GM18505 (cell line): ENCODE data around the gene GSTP1.
"Not testable (repeated sequence)": the region's sequence is repeated elsewhere in the genome, so short reads cannot be mapped to it uniquely, and the experiment has no call there.

Experiments
- ATAC-seq: cut with Tn5 transposase; IDR thresholded peaks from one replicate; pipeline ENCODE4 v1.9.1; 2021; ENCODE audit not compliant: unreplicated experiment
- POLR2A ChIP-seq: IDR thresholded peaks from 4 replicates; pipeline ENCODE4 v1.6.1; 2011; ENCODE audit warnings: borderline replicate concordance; ENCODE audit not compliant: insufficient read depth, insufficient read length; ENCODE audit errors: extremely low read depth

The GSTP1 gene

GRCh38 chr11:67617243-67617953, 33.8 kb downstream of the GSTP1 start:
- no peak for TF ChIP-seq POLR2A
- no peak for ATAC-seq

- ATAC-seq: not testable (repeated sequence)
Measured at GRCh38 chr11:67618901-67619659, 35.5 kb downstream of the GSTP1 start.

- not testable (repeated sequence) for ATAC-seq
Measured at GRCh38 chr11:67619683-67620618, 36.3 kb downstream of the GSTP1 start.

GRCh38 chr11:67620621-67621020, 37.0 kb downstream of the GSTP1 start:
- ATAC-seq: not testable (repeated sequence)

- ATAC-seq: not testable (repeated sequence)
Measured at GRCh38 chr11:67621928-67622327, 38.3 kb downstream of the GSTP1 start.

GRCh38 chr11:67622905-67623304, 39.3 kb downstream of the GSTP1 start:
- not testable (repeated sequence) for ATAC-seq

GRCh38 chr11:67623795-67624194, 40.2 kb downstream of the GSTP1 start:
- ATAC-seq: not testable (repeated sequence)

GRCh38 chr11:67626131-67626833, 42.7 kb downstream of the GSTP1 start:
- ATAC-seq: not testable (repeated sequence)

GRCh38 chr11:67626970-67627369, 43.4 kb downstream of the GSTP1 start:
- no peak for TF ChIP-seq POLR2A
- no peak for ATAC-seq

- no peak for TF ChIP-seq POLR2A
- no peak for ATAC-seq
Measured at GRCh38 chr11:67627441-67627811, 43.8 kb downstream of the GSTP1 start.

GRCh38 chr11:67627812-67628624, 44.4 kb downstream of the GSTP1 start:
- no peak for TF ChIP-seq POLR2A
- no peak for ATAC-seq

GRCh38 chr11:67628710-67629385, 45.2 kb downstream of the GSTP1 start:
- no peak for ATAC-seq
- TF ChIP-seq POLR2A: no peak
